ENCODE results near the gene CDKAL1. TPM values are rescaled to one million over a fixed set of nuclear protein-coding genes. Genes with fewer than 3 reads are reported as not detected.

The CDKAL1 gene
- total and polyA plus RNA-seq, 2 donors (not counting 3 experiments of a cell fraction or from before 2014, with no cell fraction given): 6.1 to 20.5 TPM

DNA sequence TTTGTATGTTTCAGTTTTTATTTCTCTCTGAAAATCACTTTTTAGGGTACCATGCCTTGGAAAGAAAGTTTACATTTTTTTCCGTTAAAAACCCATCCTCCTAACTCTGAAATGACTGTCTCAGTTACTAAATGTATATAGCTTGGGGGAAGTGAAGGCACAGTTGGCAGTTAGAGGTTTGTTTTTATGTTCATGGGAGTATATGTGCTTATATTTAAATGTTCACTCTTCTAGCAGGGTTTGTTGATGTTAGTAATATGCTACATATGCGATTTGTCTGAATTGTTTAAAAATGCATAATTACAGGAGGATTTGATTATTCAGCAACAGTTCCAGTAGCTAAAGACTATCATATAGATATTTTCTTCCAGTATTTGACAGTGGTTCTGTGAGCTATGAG lies 31.1 kb downstream of the CDKAL1 start:
- no TSS peak for BruUV-seq (replicated peaks)
- DNase-seq (ENCODE audit: low read depth, low spot score): no peak
- POLR2A ChIA-PET: interaction anchor here (2.7 kb wide), 1 partner anchor 1029 kb away, joined by 18 read pairs; the partner anchor contains the start of gene SOX4
- Histone ChIP-seq H3K9me1 (replicated peaks; ENCODE audit: control insufficient read depth, extremely low read depth, insufficient read depth, low read length) (no peaks in the 10 kb centered on the region), H3K4me1 (ENCODE audit: control insufficient read depth, extremely low read depth, insufficient read depth, low read length) (peaks cover 12% of the 10 kb centered on the region), H3K9ac (replicated peaks; ENCODE audit: extremely low read depth, insufficient read depth, low read length) (no peak overlapping the region), H4K20me1 (replicated peaks; ENCODE audit: control insufficient read depth, extremely low read depth, insufficient read depth, low read length) (no peaks in the 10 kb centered on the region), H2AFZ (ENCODE audit: low read depth, low read length) (no peak overlapping the region), H3K27me3 (ENCODE audit: control insufficient read depth in 2 of 2, insufficient read depth in 2 of 2, low read length in 2 of 2) (no peaks in the 10 kb centered on the region), H3K9me3 (replicated peaks; ENCODE audit: control insufficient read depth, insufficient read depth, low read length) (no peaks in the 10 kb centered on the region), H3K79me2 (ENCODE audit: control insufficient read depth, insufficient read depth, low read length) (peaks cover 3% of the 10 kb centered on the region), H3K4me2 (ENCODE audit: insufficient read depth, low read length) (peak overlapping the region; percentile 42), H3K4me3 (replicated peaks in 1 of 3; ENCODE audit: insufficient read depth in 1 of 3, low read depth in 1 of 3, low read length in 3 of 3) (no peak overlapping the region), H3K27ac (ENCODE audit: insufficient read depth, low read depth, low read length) (peak overlapping the region; percentile 32), H3K36me3 (ENCODE audit: control insufficient read depth in 2 of 2, extremely low read depth in 1 of 2, insufficient read depth in 2 of 2, low read length in 2 of 2) (no peaks in the 10 kb centered on the region)
- CTCF ChIA-PET: interaction anchor here (0.9 to 6.5 kb wide), 6 partner anchors 10 to 1204 kb away, joined by 3 to 222 read pairs (median 8); partner anchors contain the start of gene SOX4
- intact Hi-C loops (cut with micrococcal nuclease): loop anchor here (1.0 to 10.0 kb wide), 4 partner anchors 312 to 549 kb away; no protein-coding TSS in a partner anchor
- dilution Hi-C loops (cut with MboI; ENCODE audit: extremely low pct_ligation_motif_present, low sequenced_read_pairs): no loop called here
- no peak for TF ChIP-seq CTCF (IDR thresholded peaks at IDR 0.05; ENCODE audit: extremely low read depth in 1 of 2, insufficient read depth in 1 of 2, low read depth in 1 of 2, low read length in 2 of 2)
- no peak for TF ChIP-seq FOS (IDR thresholded peaks at IDR 0.05; ENCODE audit: borderline replicate concordance, insufficient read depth, low read length)
- TF ChIP-seq GATA2 (IDR thresholded peaks at IDR 0.05; ENCODE audit: insufficient read depth, insufficient read length, low read depth, low read length): no peak
- no peak for TF ChIP-seq POLR2AphosphoS5 (IDR thresholded peaks at IDR 0.05; ENCODE audit: insufficient read depth, low read depth, low read length)
- TF ChIP-seq JUN (IDR thresholded peaks at IDR 0.05; ENCODE audit: borderline replicate concordance, insufficient read depth, insufficient read length, low read depth): no peak
- no peak for TF ChIP-seq POLR2A (IDR thresholded peaks at IDR 0.05; ENCODE audit: low read depth, low read length)
- no peak for TF ChIP-seq EZH2 (IDR thresholded peaks at IDR 0.05; ENCODE audit: borderline replicate concordance, low read depth, low read length, severe bottlenecking)
- no peak for TF ChIP-seq MYC (IDR thresholded peaks at IDR 0.05; ENCODE audit: low read depth, low read length)
- no peak for TF ChIP-seq MAX (IDR thresholded peaks at IDR 0.05; ENCODE audit: insufficient read depth, insufficient read length)
- FAIRE-seq: no peak
